GM21619 (cell line): ENCODE data around the gene HTN1.
"Not testable (repeated sequence)": the region's sequence is repeated elsewhere in the genome, so short reads cannot be mapped to it uniquely, and the experiment has no call there.

ENCODE experiments used
- ATAC-seq: cut with Tn5 transposase; IDR thresholded peaks from one replicate; pipeline ENCODE4 v1.9.1; 2021; ENCODE audit not compliant: unreplicated experiment

The HTN1 gene

DNA sequence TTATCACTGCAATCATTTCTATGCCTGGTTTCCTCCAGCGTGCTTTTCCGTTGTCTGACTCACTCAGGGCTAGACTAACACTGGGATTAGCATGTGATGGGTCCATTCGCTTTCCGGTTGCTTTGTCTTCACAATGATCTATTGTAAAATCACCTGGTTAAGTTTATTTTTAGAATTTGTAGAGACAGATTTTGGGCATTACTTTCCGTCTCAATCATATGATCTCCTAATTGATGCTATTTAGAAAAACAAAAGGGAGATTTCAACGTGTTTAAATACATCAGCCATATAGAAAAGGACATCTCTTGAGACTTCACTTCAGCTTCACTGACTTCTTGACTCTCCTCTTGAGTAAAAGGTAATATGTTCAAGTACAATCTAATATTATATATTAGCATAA lies at the start of gene HTN1:
HTN1 (plus strand) TSS at position 301 of the 400 bp plus-strand sequence. CDS start 2,639 bp downstream, outside the sequence.
- not testable (repeated sequence) for ATAC-seq

DNA sequence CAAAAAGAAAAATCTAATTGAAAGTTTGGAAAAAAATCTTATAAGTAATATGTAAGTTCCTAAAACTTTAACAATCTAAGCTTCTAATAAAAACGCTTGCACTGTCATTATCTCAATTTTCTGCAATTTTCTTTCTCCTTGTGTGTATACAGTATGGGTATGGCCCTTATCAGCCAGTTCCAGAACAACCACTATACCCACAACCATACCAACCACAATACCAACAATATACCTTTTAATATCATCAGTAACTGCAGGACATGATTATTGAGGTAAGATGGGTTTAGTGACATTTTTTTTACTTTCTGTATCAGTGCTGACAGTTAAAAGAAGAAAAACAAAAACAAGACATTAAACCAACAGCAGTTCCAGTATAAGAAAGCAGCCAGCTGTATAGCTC lies 49.5 kb upstream of the HTN1 start:
- ATAC-seq: no peak

DNA sequence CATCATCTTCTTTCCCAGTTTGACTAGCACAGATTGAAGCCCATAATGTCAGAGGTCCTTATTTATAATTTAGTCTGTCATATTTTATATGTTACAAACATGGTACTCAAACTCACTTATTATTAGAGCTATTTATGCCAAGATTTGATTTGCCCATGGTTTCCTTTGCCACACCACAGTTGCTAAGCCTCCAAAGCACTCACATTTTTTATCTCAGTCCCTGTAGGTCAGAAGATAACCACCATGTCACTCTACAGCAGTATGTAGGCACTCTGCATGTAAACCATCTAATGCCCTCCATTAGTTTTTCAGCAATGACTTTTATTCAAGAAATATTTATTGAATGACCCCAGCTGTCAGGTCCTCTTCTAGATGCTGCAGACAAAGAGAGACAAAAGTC lies 47.7 kb upstream of the HTN1 start:
- ATAC-seq: no peak

DNA sequence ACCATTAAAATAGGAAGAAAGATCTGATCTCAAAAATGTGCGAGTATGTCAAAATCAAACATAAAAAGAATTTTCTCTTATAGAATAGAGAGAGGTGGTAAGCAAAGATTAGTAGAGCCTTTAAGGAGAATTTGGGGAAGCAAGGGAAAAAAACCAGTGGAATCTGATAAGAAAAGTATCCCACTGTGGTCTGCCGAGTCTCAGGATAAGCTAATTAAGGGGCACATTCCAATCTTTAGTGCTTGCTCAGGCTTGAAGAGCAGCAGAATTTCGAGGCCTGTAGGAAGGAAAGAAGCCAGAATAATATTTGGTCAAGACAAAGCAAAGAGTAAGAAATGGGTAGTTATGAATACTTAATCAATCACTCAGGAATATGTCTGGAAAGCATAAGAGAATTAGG lies 41.5 kb upstream of the HTN1 start:
- no peak for ATAC-seq

DNA sequence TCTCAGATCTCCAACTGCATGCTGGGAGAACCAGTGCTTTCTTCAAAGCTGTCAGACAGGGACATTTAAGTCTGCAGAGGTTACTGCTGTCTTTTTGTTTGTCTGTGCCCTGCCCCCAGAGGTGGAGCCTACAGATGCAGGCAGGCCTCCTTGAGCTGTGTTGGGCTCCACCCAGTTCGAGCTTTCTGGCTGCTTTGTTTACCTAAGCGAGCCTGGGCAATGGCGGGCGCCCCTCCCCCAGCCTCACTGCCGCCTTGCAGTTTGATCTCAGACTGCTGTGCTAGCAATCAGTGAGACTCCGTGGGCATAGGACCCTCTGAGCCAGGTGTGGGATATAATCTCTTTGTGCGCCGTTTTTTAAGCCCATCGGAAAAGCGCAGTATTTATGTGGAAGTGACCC lies 31.2 kb upstream of the HTN1 start:
- ATAC-seq: not testable (repeated sequence)

DNA sequence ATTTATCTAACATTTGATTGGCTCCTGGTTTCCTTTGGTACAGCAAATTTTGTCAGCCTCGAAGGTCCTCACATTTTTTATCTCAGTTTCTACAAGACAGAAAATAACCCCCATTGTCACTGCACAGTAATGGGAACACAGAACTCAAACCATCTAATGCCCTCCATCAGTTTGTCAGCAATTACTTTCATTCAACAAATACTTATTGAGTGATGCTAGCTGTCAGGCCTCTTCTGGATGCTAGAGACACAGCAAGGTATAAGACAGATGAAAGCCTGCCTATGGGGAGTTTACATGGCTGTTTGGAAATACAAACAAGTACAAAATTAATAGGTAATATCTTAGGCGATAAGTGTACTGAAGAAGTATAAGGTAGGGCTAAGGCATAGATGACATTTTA lies 27.0 kb upstream of the HTN1 start:
- ATAC-seq: no peak

DNA sequence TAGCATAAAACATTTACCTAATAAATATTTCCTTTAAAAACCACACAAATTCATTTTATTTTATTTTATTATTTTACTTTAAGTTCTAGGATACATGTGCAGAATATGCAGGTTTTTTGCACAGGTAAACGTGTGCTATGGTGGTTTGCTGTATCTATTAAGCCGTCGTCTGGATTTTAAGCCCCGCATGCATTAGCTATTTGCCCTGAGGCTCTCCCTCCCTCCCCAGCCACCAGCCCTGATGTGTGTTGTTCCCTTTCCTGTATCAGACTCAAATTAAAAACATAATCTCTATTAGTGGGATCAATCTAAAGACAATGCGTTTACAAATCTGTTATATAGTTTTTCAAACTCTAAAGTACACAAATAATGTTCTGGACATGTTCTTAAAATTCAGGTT lies 23.2 kb upstream of the HTN1 start:
- ATAC-seq: no peak

DNA sequence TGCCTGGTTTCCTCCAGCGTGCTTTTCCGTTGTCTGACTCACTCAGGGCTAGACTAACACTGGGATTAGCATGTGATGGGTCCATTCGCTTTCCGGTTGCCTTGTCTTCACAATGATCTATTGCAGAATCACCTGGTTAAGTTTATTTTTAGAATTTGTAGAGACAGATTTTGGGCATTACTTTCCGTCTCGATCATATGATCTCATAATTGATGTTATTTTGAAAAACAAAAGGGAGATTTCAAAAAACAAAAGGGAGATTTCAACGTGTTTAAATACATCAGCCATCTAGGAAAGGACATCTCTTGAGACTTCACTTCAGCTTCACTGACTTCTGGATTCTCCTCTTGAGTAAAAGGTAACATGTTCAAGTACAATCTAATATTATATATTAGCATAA lies 22.1 kb upstream of the HTN1 start, which contains the start of gene HTN3:
HTN3 (plus strand) TSS at position 301 of the 400 bp plus-strand sequence. CDS start 2,282 bp downstream, outside the sequence.
- ATAC-seq: not testable (repeated sequence)

DNA sequence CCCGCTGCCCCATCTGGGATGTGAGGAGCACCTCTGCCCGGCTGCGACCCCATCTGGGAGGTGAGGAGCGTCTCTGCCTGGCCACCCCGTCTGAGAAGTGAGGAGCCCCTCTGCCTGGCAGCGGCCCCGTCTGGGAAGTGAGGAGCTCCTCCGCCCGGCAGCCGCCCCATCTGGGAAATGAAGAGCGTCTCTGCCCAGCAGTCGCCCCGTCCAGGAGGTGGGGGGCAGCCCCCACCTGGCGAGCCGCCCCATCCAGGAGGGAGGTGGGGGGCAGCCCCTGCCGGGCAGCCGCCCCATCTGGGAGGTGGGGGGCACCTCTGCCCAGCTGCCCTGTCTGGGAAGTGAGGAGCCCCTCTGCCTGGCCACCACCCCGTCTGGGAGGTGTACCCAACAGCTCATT lies 12.7 kb upstream of the HTN1 start:
- ATAC-seq: not testable (repeated sequence)

DNA sequence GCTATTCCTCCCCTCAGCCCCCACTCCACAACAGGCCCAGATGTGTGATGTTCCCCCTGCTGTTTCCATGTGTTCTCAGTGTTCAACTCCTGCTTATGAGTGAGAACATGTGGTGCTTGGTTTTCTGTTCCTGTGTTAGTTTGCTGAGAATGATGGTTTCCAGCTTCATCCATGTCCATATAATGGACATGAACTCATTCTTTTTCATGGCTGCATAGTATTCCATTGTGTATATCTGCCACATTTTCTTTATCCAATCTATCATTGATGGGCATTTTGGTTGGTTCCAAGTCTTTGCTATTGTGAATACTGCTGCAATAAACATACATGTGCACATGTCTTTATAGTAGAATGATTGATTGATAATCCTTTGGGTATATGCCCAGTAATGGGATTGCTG lies 10.3 kb upstream of the HTN1 start:
- not testable (repeated sequence) for ATAC-seq

DNA sequence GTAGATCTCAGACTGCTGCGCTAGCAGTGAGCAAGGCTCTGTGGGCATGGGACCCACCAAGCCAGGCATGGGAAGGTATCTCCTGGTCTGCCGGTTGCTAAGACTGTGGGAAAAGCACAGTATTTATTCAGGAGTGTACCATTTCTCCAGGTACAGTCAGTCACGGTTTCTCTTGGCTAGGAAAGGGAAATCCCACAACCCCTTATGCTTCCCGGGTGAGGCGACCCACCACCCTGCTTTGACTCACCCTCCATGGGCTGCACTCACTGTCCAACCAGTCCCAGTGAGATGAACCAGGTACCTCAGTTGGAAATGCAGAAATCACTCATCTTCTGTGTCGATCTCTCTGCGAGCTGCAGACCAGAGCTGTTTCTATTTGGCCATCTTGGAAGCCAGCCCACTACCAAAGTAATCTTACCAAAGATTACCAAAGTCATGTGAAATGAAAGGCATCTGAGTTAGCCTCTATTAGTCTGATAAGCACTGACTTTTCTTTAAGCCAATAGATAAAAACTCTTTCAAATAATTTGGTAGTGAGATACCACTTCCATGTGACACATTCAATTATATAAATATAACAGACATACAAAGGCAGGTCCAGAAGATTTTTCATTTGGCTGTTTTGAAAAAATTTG lies 8.5 kb upstream of the HTN1 start:
- no peak for ATAC-seq

DNA sequence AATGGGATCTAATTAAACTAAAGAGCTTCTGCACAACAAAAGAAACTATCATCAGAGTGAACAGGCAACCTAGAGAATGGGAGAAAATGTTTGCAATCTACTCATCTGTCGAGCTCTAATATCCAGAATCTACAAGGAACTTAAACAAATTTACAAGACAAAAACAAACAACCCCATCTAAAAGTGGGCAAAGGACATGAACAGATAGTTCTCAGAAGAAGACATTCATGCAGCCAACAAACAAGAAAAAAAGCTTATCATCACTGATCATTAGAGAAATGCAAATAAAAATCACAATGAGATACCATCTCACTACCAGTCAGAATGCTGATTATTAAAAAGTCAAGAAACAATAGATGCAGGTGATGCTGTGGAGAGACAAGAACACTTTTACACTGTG lies 6.3 kb downstream of the HTN1 start:
- ATAC-seq: not testable (repeated sequence)

DNA sequence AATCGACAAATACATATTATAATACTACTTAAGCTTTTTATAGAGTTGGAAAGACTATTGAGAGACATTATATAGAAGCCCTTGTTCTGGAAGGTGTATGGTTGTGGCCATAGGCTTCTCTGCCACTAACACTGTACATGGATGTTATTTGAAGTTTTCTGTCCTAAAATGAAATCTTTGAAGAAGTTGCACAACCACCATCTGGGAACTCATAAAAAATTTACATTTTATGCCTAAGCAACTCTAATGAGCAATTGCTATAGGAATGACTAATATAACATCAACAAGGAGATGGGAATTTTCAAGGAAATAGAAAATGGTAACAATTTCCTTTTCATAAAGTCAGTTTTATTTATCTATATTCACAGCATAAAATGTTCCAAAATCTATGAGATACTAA lies 7.4 kb downstream of the HTN1 start:
- ATAC-seq: no peak

DNA sequence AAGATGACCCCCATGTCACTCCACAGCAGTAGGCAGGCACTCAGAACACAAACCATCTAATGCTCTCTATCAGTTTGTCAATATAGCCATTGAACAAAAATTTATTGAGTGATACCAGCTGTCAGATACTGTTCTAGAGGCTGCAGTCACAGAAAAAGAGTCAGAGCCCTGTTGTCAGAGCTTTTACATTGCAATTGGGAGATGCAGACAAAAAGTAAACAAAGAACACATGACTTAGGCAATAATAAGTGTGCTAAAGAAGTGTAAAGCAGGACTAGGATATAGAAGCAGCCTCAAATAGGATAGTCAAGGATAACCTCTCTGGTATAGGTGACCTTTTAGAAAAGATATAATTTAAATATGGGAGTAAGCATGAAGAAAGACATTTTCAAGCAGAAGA lies 8.9 kb downstream of the HTN1 start:
- ATAC-seq: no peak

DNA sequence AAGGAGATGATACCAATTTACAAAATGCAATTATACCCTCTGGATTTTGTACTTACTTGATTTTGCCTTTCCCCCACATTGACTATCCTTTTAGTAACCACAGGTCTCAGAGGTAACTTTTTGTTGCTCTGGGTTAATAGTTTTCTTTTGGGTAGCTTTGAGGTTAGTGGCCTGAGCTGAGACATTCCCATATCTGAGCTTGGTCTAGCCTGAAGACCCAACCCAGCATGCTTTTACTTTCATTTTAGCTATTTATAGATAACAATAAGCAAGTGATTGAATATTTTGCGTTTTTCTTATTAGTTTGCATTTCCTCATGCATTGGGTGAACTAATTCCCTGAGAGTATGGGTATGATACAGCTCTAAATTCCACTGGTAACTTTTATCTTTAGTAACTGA lies 11.8 kb downstream of the HTN1 start:
- ATAC-seq: peak; percentile 96

DNA sequence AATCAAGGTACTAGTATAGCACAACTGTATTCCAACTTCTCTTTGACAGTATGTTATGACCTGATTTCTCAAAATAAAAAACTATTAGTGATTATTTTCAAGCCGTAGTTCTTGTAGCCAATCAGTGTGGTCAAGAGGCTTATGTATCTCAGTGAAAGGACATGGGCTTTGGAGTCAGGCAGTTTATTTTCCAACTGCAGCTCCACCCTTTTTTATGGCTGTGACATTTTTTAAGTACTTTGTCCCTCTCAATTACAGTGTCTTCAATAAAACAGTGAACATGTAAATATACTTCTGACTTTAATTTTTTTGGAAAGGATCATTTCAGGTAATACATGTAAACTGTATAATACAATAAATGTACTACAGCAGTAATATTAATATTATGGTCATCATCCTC lies 30.0 kb downstream of the HTN1 start:
- no peak for ATAC-seq

DNA sequence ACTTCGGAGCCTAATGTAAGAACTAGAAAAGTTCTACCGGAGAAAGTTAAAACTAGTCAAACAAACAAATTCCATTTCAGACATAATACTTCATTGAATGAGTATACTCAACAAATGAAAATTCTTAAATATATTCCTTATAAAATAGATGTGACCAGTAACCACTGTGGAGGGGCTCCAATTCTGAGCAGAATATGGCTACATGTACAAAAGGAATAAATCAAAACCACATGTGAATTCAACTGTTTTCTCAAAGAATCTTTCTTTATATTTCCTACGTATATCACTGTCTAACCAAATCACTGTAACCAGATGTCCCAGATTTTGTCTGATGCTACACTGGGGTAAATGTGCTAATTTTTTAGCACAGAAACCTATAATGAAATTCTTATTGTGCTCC lies 49.0 kb downstream of the HTN1 start:
- no peak for ATAC-seq
